Aorta (tissue), 5 donors: Measurements from ENCODE around the gene TENM4. TPM values are rescaled to one million over a fixed set of nuclear protein-coding genes. Genes with fewer than 3 reads are reported as not detected.

ENCODE experiments used
- ATAC-seq: fragments of 200-7000 bp; cut with Tn5 transposase; one replicate; pipeline ENCODE4 v1.9.1; 2022; ENCODE audit warnings: moderate library complexity; ENCODE audit not compliant: low FRiP score
- DNase-seq, 2 donors: peaks; one replicate each; pipeline ENCODE4 v3.0.0-alpha.2; 2020
- H3K27ac ChIP-seq, 2 donors: one replicate each; pipeline ENCODE4 v1.5.1; 2013; ENCODE audit warnings: low read length in 2 of 2, mild to moderate bottlenecking in 2 of 2, moderate library complexity in 2 of 2, control low read depth in 1 of 2, inconsistent platforms in 1 of 2, low read depth in 1 of 2
- H3K27me3 ChIP-seq, 2 donors: one replicate each; pipeline ENCODE4 v1.6.1; 2013; ENCODE audit warnings: control low read depth in 1 of 2, low read length in 1 of 2, mild to moderate bottlenecking in 1 of 2, moderate library complexity in 1 of 2; ENCODE audit not compliant: insufficient read depth in 2 of 2, control insufficient read depth in 1 of 2
- H3K36me3 ChIP-seq, 2 donors: one replicate each; pipeline ENCODE4 v1.6.1; 2013; ENCODE audit warnings: control low read depth in 1 of 2, low read length in 1 of 2, mild to moderate bottlenecking in 1 of 2; ENCODE audit not compliant: insufficient read depth in 2 of 2, control insufficient read depth in 1 of 2
- H3K4me1 ChIP-seq, 2 donors: one replicate each; pipeline ENCODE4 v1.6.1; 2013; ENCODE audit warnings: low read length in 2 of 2, control low read depth in 1 of 2, mild to moderate bottlenecking in 1 of 2, moderate library complexity in 1 of 2; ENCODE audit not compliant: insufficient read depth in 2 of 2, control insufficient read depth in 1 of 2
- H3K4me3 ChIP-seq, 2 donors: one replicate each; pipeline ENCODE4 v1.5.1; 2013; ENCODE audit warnings: low read length in 2 of 2, control low read depth in 1 of 2, mild to moderate bottlenecking in 1 of 2
- H3K9me3 ChIP-seq: one replicate; pipeline ENCODE4 v1.6.1; 2013; ENCODE audit warnings: mild to moderate bottlenecking, low read length; ENCODE audit not compliant: control insufficient read depth
- WGBS, 2 donors: extraction: QIAGEN DNeasy Blood & Tissue Kit; methylation state at CpG; one replicate each; pipeline ENCODE4 v1.1.7; 2013; 5-methylcytosine and 5-hydroxymethylcytosine counted together
- intact Hi-C, 2 donors: fragments of 100-400 bp; cut with DNase I; formaldehyde crosslinking; loops; one replicate each; pipeline versions ENCODE4 v1.14.2 to v1.15.0; 2022
- polyA plus RNA-seq, 2 donors: library from polyadenylated mRNA; stranded (reverse); fragments of 200-250 nt; gene quantifications; one replicate each; pipeline ENCODE4 v1.2.3, GENCODE V29; 2013
- total RNA-seq, 2 donors: library from RNA; stranded (reverse); fragmentation: NEBNext Ultra II Directional; extraction: Animal tissue kit (Norgen Biotek cat#: 25700); gene quantifications; one replicate each; pipeline ENCODE4 v1.2.1, GENCODE V29; 2021
- donor health status: healthy with polysubstance abuse.
- donor health status: Bipolar disorder and iron deficiency.
- donor health status: DM: no; HTN: no; CAD: no.
- donor health status: DM: no; HTN: no; CAD: no.
- donor health status: DM: yes; HTN: yes; CAD: no.

Gene TENM4
- total and polyA plus RNA-seq, 4 donors: 0.20 to 9.1 (median 2.5) TPM

- ATAC-seq (no peak), DNase-seq (no peak)
- no peak overlapping the region for H3K27ac ChIP-seq
- H3K36me3 ChIP-seq: no peaks in the 10 kb centered on the region
- H3K4me1 ChIP-seq: no peaks in the 10 kb centered on the region
- WGBS, 2 donors: 87 to 88% methylated on average over 6 of the region's 6 CpGs
- H3K4me3 ChIP-seq: no peak overlapping the region
- no peaks in the 10 kb centered on the region for H3K9me3 ChIP-seq
- no peaks in the 10 kb centered on the region for H3K27me3 ChIP-seq
- intact Hi-C loops: no loop called here
Observed at GRCh38 chr11:79159657-79160450, 281.0 kb downstream of the TENM4 start.

GRCh38 chr11:79157738-79158137 lies 283.1 kb downstream of the TENM4 start:
- ATAC-seq (no peak), DNase-seq (no peak)
- Histone ChIP-seq H3K9me3 (no peaks in the 10 kb centered on the region), H3K27me3 (no peaks in the 10 kb centered on the region), H3K36me3 (no peaks in the 10 kb centered on the region), H3K27ac (no peak overlapping the region), H3K4me3 (no peak overlapping the region), H3K4me1 (peaks cover 0 to 3% of the 10 kb centered on the region in 2 donors)
- intact Hi-C loops: no loop called here
- 73 to 88% methylated on average over 4 of the region's 4 CpGs for WGBS, 2 donors

DNA sequence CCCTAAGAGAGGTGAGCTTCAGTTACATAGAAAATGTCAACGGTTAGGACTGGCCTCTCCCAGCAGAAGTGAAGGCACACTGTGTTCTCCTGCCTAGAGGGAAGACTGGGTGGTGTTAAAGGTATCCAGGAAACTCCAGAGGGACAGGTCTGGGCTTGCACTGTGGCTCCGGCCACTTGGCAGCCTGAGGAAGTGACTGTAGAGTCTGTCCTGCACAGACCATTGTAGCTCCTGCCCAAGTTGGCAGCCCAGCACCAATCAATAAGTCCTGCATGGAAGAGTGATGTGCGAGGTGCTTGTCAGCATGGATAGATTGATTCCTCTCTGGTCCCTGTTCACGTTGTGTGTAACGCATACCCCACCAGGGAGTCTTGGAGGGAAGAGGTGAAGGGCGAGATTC lies 284.8 kb downstream of the TENM4 start:
- Histone ChIP-seq H3K36me3 (no peaks in the 10 kb centered on the region), H3K4me1 (peaks cover 0 to 9% of the 10 kb centered on the region in 2 donors), H3K4me3 (no peak overlapping the region), H3K27ac (no peak overlapping the region), H3K9me3 (no peaks in the 10 kb centered on the region), H3K27me3 (no peaks in the 10 kb centered on the region)
- intact Hi-C loops: no loop called here
- 85 to 93% methylated on average over 6 of the region's 6 CpGs for WGBS, 2 donors
- DNase-seq: no peak
- ATAC-seq: no peak

GRCh38 chr11:79155237-79155636 lies 285.6 kb downstream of the TENM4 start:
- Histone ChIP-seq H3K4me1 (peaks cover 0 to 9% of the 10 kb centered on the region in 2 donors), H3K27me3 (no peaks in the 10 kb centered on the region), H3K4me3 (no peak overlapping the region), H3K36me3 (no peaks in the 10 kb centered on the region), H3K27ac (no peak overlapping the region), H3K9me3 (no peaks in the 10 kb centered on the region)
- ATAC-seq: no peak
- WGBS, 2 donors: 90 to 94% methylated on average over 3 of the region's 3 CpGs
- no peak for DNase-seq
- intact Hi-C loops: no loop called here

DNA sequence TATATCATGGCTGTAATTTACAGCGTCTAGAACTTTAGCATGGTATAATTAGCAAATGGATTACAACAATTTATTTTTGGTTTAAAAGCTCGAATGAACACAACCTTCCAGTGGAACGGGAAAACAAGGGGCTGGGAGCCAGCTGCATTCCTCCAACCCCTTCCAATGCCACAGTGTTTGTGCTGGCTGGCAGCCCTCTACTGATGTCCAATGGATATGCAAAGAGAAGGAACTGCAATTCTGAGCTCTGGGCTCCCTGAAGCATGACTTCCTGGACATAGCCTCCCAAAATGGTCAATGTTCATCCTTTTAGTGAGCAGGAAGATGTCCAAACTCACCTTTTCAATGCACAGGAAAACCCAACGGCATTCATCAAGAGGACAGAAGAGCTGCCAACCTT lies 288.3 kb downstream of the TENM4 start:
- Histone ChIP-seq H3K4me1 (peaks cover 0 to 13% of the 10 kb centered on the region in 2 donors), H3K27me3 (no peaks in the 10 kb centered on the region), H3K27ac (peak overlapping the region in 1 of 2 donors; percentile 74), H3K9me3 (no peaks in the 10 kb centered on the region), H3K4me3 (no peak overlapping the region), H3K36me3 (no peaks in the 10 kb centered on the region)
- intact Hi-C loops: no loop called here
- peak; percentile 53 for ATAC-seq
- WGBS, 2 donors: 17 to 18% methylated on average over 4 of the region's 4 CpGs
- DNase-seq: peak in 1 of 2 donors; percentile 76

GRCh38 chr11:79151396-79151795 lies 289.4 kb downstream of the TENM4 start:
- Histone ChIP-seq H3K9me3 (no peaks in the 10 kb centered on the region), H3K27me3 (no peaks in the 10 kb centered on the region), H3K36me3 (no peaks in the 10 kb centered on the region), H3K4me3 (no peak overlapping the region), H3K27ac (no peak overlapping the region), H3K4me1 (peaks cover 0 to 13% of the 10 kb centered on the region in 2 donors)
- DNase-seq (no peak), ATAC-seq (no peak)
- WGBS, 2 donors: 97 to 98% methylated on average over 3 of the region's 3 CpGs
- intact Hi-C loops: no loop called here

DNA sequence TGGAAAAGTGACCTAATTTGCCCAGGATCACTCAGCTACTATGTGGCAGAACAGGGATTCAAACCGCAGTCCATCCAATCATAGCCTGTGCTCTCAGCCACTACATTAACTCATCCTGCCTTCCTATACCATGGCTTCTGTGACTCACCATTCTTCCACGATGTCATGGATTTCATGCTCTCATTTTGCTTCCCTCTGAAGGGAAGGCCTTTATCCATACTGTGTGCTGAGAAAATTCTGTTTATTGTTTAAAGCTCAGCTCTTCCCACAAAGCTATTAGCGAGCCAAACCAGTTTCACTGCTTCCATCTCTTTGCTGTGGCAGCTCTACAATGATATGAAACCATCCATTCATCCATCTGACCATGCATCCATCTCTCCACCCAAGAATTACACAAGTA lies 289.9 kb downstream of the TENM4 start:
- ATAC-seq (no peak), DNase-seq (no peak)
- peaks cover 0 to 13% of the 10 kb centered on the region in 2 donors for H3K4me1 ChIP-seq
- no peak overlapping the region for H3K27ac ChIP-seq
- H3K4me3 ChIP-seq: no peak overlapping the region
- intact Hi-C loops: no loop called here
- no peaks in the 10 kb centered on the region for H3K27me3 ChIP-seq
- H3K36me3 ChIP-seq: no peaks in the 10 kb centered on the region
- no peaks in the 10 kb centered on the region for H3K9me3 ChIP-seq
- WGBS, 2 donors: 53 to 56% methylated on average over 3 of the region's 3 CpGs

DNA sequence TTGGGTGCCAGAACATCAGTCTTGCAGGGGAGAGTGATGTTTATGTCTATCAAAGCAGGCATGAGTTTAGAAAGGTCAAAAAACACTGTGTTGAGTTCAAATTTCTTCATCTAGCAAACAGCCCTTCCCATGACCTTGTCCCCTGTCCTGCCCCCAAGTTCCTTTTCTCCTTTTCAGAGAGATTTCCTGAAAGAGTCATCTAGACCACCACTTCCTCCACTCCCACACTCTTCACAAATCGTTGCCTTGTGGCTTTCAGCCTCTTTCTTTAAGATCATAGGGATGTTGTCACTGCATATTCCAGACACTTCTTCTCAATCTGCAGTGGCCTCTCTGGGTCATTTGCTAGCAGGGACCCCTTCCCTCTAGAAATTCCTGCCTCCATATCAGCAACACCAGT lies 290.5 kb downstream of the TENM4 start:
- Histone ChIP-seq H3K27me3 (no peaks in the 10 kb centered on the region), H3K27ac (no peak overlapping the region), H3K9me3 (no peaks in the 10 kb centered on the region), H3K36me3 (no peaks in the 10 kb centered on the region), H3K4me3 (no peak overlapping the region), H3K4me1 (peaks cover 0 to 13% of the 10 kb centered on the region in 2 donors)
- ATAC-seq (no peak), DNase-seq (no peak)
- 35 to 36% methylated on average over 1 of the region's 1 CpG for WGBS, 2 donors
- intact Hi-C loops: no loop called here

GRCh38 chr11:79147731-79148130 lies 293.1 kb downstream of the TENM4 start:
- no peaks in the 10 kb centered on the region for H3K9me3 ChIP-seq
- intact Hi-C loops: no loop called here
- no peak overlapping the region for H3K4me3 ChIP-seq
- H3K4me1 ChIP-seq: peaks cover 0 to 10% of the 10 kb centered on the region in 2 donors
- H3K27ac ChIP-seq: no peak overlapping the region
- H3K36me3 ChIP-seq: no peaks in the 10 kb centered on the region
- no peak for ATAC-seq
- no peaks in the 10 kb centered on the region for H3K27me3 ChIP-seq
- WGBS, 2 donors: 70 to 72% methylated on average over 2 of the region's 2 CpGs
- DNase-seq: no peak
